Sigmoid colon (tissue), 7 donors: Measurements from ENCODE around the gene AP3B1. TPM values are rescaled to one million over a fixed set of nuclear protein-coding genes. Genes with fewer than 3 reads are reported as not detected.
"Not testable (repeated sequence)": the region's sequence is repeated elsewhere in the genome, so short reads cannot be mapped to it uniquely, and the experiment has no call there.

ENCODE experiments used
- DNase-seq: peaks from one replicate; pipeline ENCODE4 v3.0.0-alpha.2; 2019
- H3K27ac ChIP-seq, 4 donors: fragments of 200-600 bp; sonication (generic); one replicate each; pipeline ENCODE4 v1.5.1; 2016 to 2019; ENCODE audit warnings: mild to moderate bottlenecking in 1 of 4
- H3K27me3 ChIP-seq, 3 donors: fragments of 200-600 bp; sonication (generic); one replicate each; pipeline ENCODE4 v1.5.1; 2019; ENCODE audit warnings: mild to moderate bottlenecking in 1 of 3
- H3K36me3 ChIP-seq, 4 donors: fragments of 200-600 bp; sonication (generic); one replicate each; pipeline ENCODE4 v1.5.1; 2016 to 2019
- H3K4me1 ChIP-seq, 4 donors: fragments of 200-600 bp; sonication (generic); one replicate each; pipeline ENCODE4 v1.5.1; 2017 to 2019
- H3K4me3 ChIP-seq, 4 donors: fragments of 200-600 bp; sonication (generic); one replicate each; pipeline ENCODE4 v1.5.1; 2017 to 2019; ENCODE audit warnings: mild to moderate bottlenecking in 2 of 4, moderate library complexity in 1 of 4
- H3K9me3 ChIP-seq, 4 donors: fragments of 200-600 bp in 3 of 4; sonication (generic) in 3 of 4; one replicate each; pipeline versions ENCODE4 v1.5.1 to v1.6.1; 2013 to 2019
- EP300 ChIP-seq, 4 donors: sonication (generic); formaldehyde crosslinking; IDR thresholded peaks; one replicate each; pipeline ENCODE4 v1.6.1; 2017; ENCODE audit warnings: antibody characterized with exemption in 4 of 4
- POLR2A ChIP-seq, 2 donors: fragments of 450-650 bp; IDR thresholded peaks; one replicate each; pipeline ENCODE4 v1.6.1; 2016; ENCODE audit warnings: antibody characterized with exemption in 2 of 2, mild to moderate bottlenecking in 2 of 2, moderate library complexity in 2 of 2
- POLR2AphosphoS5 ChIP-seq, 4 donors: sonication (generic); formaldehyde crosslinking; IDR thresholded peaks; one replicate each; pipeline ENCODE4 v1.6.1; 2017; ENCODE audit warnings: antibody characterized with exemption in 4 of 4
- WGBS, 2 donors: extraction: QIAGEN DNeasy Blood & Tissue Kit; methylation state at CpG; one replicate each; pipeline ENCODE4 v1.1.7; 2013; 5-methylcytosine and 5-hydroxymethylcytosine counted together
- intact Hi-C: fragments of 100-400 bp; cut with DNase I; formaldehyde crosslinking; loops from one replicate; pipeline ENCODE4 v1.15.1; 2023
- polyA plus RNA-seq, 3 donors: library from polyadenylated mRNA; stranded (reverse); fragments of 200-250 nt; gene quantifications; one replicate each; pipeline ENCODE4 v1.2.3, GENCODE V29; 2013
- total RNA-seq, 4 donors: library from RNA; depleted of rRNA; stranded (reverse); fragments of >200 nt; gene quantifications; one replicate each; pipeline ENCODE4 v1.1.0, GENCODE V29; 2016
- TF ChIP-seq, protein P1 (sequence below), 4 experiments: fragments of 450-650 bp in 3 of 4; fragments of 200-600 bp in 1 of 4; IDR thresholded peaks; one replicate each; pipeline ENCODE4 v1.5.1; 2016 to 2019; ENCODE audit warnings: antibody characterized with exemption in 4 of 4, mild to moderate bottlenecking in 3 of 4, moderate library complexity in 2 of 4
- donor health status: healthy with polysubstance abuse.
- donor health status: Bipolar disorder and iron deficiency.
- donor health status: healthy.

Gene AP3B1
- total and polyA plus RNA-seq, 7 donors: 26.8 to 48.2 (median 35.1) TPM

DNA sequence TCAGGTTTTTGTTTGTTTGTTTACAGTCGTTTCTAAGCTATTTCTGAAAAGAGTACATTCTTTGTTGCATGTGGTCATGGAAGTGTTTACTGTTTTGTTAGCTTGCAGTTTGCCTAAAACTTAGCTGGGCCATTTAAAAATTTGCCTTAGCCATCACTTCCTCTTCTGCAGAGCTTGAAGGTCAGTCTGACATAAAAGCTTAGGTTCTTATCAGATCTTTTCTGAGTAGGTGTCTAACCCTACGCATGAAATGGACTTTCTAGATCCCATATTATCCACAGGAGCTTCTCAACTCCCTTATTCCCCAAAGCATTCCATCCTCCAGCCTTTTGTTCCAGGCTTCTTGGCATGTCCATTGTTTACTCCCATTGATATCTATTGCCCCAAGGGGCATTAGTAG is 90.3 kb downstream of the AP3B1 start:
- no peaks in the 10 kb centered on the region for H3K27me3 ChIP-seq
- intact Hi-C loops: no loop called here
- H3K27ac ChIP-seq: no peak overlapping the region

DNA sequence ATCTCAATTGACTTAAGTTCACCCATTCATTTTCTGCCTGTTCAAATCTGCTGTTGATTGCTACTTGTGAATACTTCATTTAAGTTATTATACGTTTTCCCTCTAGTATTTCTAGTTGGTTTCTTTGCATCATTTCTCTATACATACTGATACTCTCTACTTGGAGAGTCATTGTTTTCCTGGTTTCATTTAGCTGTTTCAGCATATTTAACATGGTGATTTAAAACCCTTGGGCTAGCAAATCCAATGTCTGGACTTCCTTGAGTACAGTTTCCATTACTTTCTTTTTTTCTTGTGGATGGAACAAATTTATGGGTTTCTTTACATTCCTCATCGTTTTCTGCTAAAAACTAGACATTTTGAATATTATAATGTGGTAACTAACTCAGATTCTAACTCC is 90.7 kb downstream of the AP3B1 start:
- H3K27me3 ChIP-seq: no peaks in the 10 kb centered on the region
- H3K36me3 ChIP-seq: peaks cover 0 to 22% (median 0%) of the 10 kb centered on the region in 4 donors
- no peaks in the 10 kb centered on the region for H3K9me3 ChIP-seq
- intact Hi-C loops: no loop called here
- WGBS, 2 donors: 90 to 99% methylated on average over 2 of the region's 2 CpGs
- TF ChIP-seq, protein P1, sequence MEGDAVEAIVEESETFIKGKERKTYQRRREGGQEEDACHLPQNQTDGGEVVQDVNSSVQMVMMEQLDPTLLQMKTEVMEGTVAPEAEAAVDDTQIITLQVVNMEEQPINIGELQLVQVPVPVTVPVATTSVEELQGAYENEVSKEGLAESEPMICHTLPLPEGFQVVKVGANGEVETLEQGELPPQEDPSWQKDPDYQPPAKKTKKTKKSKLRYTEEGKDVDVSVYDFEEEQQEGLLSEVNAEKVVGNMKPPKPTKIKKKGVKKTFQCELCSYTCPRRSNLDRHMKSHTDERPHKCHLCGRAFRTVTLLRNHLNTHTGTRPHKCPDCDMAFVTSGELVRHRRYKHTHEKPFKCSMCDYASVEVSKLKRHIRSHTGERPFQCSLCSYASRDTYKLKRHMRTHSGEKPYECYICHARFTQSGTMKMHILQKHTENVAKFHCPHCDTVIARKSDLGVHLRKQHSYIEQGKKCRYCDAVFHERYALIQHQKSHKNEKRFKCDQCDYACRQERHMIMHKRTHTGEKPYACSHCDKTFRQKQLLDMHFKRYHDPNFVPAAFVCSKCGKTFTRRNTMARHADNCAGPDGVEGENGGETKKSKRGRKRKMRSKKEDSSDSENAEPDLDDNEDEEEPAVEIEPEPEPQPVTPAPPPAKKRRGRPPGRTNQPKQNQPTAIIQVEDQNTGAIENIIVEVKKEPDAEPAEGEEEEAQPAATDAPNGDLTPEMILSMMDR (IDR thresholded peaks at IDR 0.05): no peak
- TF ChIP-seq EP300 (IDR thresholded peaks at IDR 0.05): no peak
- no peak for TF ChIP-seq POLR2A (IDR thresholded peaks at IDR 0.05)
- TF ChIP-seq POLR2AphosphoS5 (IDR thresholded peaks at IDR 0.05): no peak
- no peak for DNase-seq
- no peak overlapping the region for H3K27ac ChIP-seq
- no peaks in the 10 kb centered on the region for H3K4me1 ChIP-seq
- H3K4me3 ChIP-seq: no peak overlapping the region

More for the DNA sequence above, 90.3 kb downstream of the AP3B1 start:
- Histone ChIP-seq H3K4me3 (no peak overlapping the region), H3K4me1 (no peaks in the 10 kb centered on the region), H3K9me3 (no peaks in the 10 kb centered on the region), H3K36me3 (peaks cover 0 to 22% (median 0%) of the 10 kb centered on the region in 4 donors)
- DNase-seq: no peak
- 88 to 94% methylated on average over 2 of the region's 2 CpGs for WGBS, 2 donors
- no peak for TF ChIP-seq POLR2A (IDR thresholded peaks at IDR 0.05)
- TF ChIP-seq POLR2AphosphoS5 (IDR thresholded peaks at IDR 0.05): no peak
- TF ChIP-seq EP300 (IDR thresholded peaks at IDR 0.05): no peak

DNA sequence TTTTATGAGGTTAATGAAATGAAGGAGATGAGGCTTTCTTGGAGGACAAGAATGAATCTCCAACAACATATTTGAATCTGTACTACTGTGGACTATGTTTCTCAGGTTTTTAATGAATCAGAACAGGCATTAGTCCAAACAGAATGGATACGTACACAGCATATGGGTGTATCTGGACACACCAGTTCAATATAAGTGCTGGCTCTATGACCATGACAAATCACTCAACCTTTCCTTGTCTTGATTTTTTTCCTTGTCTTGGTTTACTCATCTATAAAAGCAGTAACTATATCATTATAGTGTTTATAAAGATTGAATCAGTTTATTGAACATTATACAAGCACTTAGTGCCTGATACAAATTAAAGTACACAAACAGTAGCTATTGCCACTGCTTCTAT is 104.1 kb downstream of the AP3B1 start:
- 40 to 80% methylated on average over 1 of the region's 1 CpG for WGBS, 2 donors
- H3K4me1 ChIP-seq: no peaks in the 10 kb centered on the region
- H3K27ac ChIP-seq: no peak overlapping the region
- H3K4me3 ChIP-seq: no peak overlapping the region
- no peaks in the 10 kb centered on the region for H3K36me3 ChIP-seq
- no peaks in the 10 kb centered on the region for H3K27me3 ChIP-seq
- no peak for TF ChIP-seq EP300 (IDR thresholded peaks at IDR 0.05)
- TF ChIP-seq POLR2AphosphoS5 (IDR thresholded peaks at IDR 0.05): no peak
- DNase-seq: no peak
- intact Hi-C loops: no loop called here
- no peaks in the 10 kb centered on the region for H3K9me3 ChIP-seq

DNA sequence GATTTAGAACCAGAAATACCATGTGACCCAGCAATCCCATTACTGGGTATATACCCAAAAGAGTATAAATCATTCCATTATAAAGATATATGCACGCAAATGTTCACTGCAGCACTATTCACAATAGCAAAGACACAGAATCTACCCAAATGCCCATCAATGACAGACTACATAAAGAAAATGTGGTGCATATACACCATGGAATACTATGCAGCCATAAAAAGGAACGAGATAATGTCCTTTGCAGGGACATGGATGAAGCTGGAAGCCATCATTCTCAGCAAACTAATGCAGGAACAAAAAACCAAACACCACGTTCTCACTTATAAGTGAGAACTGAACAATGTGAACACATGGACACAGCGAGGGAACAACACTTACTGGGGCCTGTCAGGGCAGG is 105.8 kb downstream of the AP3B1 start:
- H3K36me3 ChIP-seq, H3K4me1 ChIP-seq, H3K27ac ChIP-seq, H3K9me3 ChIP-seq, H3K4me3 ChIP-seq, intact Hi-C loops, H3K27me3 ChIP-seq, DNase-seq: not testable (repeated sequence)
- 98 to 99% methylated on average over 4 of the region's 4 CpGs for WGBS, 2 donors

DNA sequence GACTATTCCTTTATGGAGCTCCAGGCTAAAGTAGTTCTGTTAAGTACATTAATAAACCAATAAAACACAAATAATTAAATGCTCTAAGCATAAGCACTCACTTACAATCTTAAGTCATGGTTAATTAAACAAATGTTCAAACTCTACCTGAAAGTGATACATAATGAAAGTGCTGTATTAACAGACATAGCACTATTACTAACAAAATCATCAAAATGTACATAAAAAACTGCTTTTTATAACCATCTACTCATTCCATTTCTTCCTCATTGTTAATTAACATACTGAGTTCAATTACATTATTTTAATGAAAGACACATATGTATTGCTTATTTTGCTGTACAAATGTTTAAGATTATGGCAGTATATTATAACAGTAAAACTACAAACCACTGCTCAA is 107.3 kb downstream of the AP3B1 start:
- DNase-seq: no peak
- Histone ChIP-seq H3K27me3 (no peaks in the 10 kb centered on the region), H3K27ac (no peak overlapping the region), H3K36me3 (no peaks in the 10 kb centered on the region), H3K9me3 (no peaks in the 10 kb centered on the region), H3K4me3 (no peak overlapping the region), H3K4me1 (no peaks in the 10 kb centered on the region)
- intact Hi-C loops: no loop called here
- no peak for TF ChIP-seq EP300 (IDR thresholded peaks at IDR 0.05)
- no peak for TF ChIP-seq POLR2A (IDR thresholded peaks at IDR 0.05)
- TF ChIP-seq, protein P1 (IDR thresholded peaks at IDR 0.05): no peak
- no peak for TF ChIP-seq POLR2AphosphoS5 (IDR thresholded peaks at IDR 0.05)

DNA sequence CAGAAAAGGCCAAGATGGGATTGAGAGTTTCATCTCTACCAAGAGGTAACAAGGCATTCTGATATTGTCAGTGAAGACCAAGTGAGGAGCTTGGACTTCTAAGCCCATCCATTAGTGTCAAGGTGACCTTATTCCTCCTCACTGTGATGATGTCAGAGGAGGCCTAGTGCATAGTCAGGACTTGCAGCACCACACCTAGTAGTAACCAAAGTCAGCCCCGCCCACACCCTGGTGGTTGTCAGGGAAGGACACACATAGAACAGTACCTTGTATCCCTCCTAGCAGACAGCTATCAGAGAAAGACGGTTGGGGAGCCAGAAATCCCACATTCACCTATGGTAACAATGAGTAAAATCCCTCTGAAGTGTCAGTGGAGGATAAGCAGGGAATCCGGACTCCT is 111.7 kb downstream of the AP3B1 start:
- 80 to 93% methylated on average over 3 of the region's 3 CpGs for WGBS, 2 donors
- Histone ChIP-seq H3K4me1 (no peaks in the 10 kb centered on the region), H3K9me3 (no peaks in the 10 kb centered on the region), H3K36me3 (peaks cover 0 to 12% (median 2%) of the 10 kb centered on the region in 4 donors), H3K27me3 (no peaks in the 10 kb centered on the region), H3K4me3 (no peak overlapping the region), H3K27ac (no peak overlapping the region)
- no peak for DNase-seq
- TF ChIP-seq EP300 (IDR thresholded peaks at IDR 0.05): no peak
- intact Hi-C loops: no loop called here

- no peak for DNase-seq
- WGBS, 2 donors: 97% methylated on average over 5 of the region's 5 CpGs
- no peak overlapping the region for H3K27ac ChIP-seq
- TF ChIP-seq EP300 (IDR thresholded peaks at IDR 0.05): no peak
- no peak for TF ChIP-seq POLR2A (IDR thresholded peaks at IDR 0.05)
- TF ChIP-seq, protein P1 (IDR thresholded peaks at IDR 0.05): no peak
- TF ChIP-seq POLR2AphosphoS5 (IDR thresholded peaks at IDR 0.05): no peak
- no peak overlapping the region for H3K4me3 ChIP-seq
- H3K4me1 ChIP-seq: no peaks in the 10 kb centered on the region
- intact Hi-C loops: no loop called here
- no peaks in the 10 kb centered on the region for H3K9me3 ChIP-seq
- H3K27me3 ChIP-seq: no peaks in the 10 kb centered on the region
- H3K36me3 ChIP-seq: peaks cover 14 to 35% (median 21%) of the 10 kb centered on the region in 4 donors
Measured at GRCh38 chr5:78178356-78178755, 116.1 kb downstream of the AP3B1 start.

DNA sequence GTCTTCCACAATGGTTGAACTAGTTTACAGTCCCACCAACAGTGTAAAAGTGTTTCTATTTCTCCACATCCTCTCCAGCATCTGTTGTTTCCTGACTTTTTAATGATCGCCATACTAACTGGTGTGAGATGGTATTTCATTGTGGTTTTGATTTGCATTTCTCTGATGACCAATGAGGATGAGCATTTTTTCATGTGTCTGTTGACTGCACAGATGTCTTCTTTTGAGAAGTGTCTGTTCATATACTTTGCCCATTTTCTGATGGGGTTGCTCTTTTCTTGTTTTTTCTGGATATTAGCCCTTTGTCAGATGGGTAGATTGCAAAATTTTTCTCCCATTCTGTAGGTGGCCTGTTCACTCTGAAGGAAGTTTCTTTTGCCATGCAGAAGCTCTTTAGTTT is 124.2 kb downstream of the AP3B1 start:
- H3K4me1 ChIP-seq, H3K27me3 ChIP-seq, intact Hi-C loops, H3K27ac ChIP-seq, DNase-seq, H3K4me3 ChIP-seq, H3K9me3 ChIP-seq: not testable (repeated sequence)
- 96 to 97% methylated on average over 1 of the region's 1 CpG for WGBS, 2 donors
- peaks cover 14 to 34% (median 18%) of the 10 kb centered on the region in 4 donors for H3K36me3 ChIP-seq
